H1 (cell line): ENCODE data around the gene ATG7. TPM values are rescaled to one million over a fixed set of nuclear protein-coding genes. Genes with fewer than 3 reads are reported as not detected.
A peak's percentile ranks its signal among the peaks of the same experiment; 100 is the strongest.

ENCODE experiments used
- CTCF ChIA-PET: fragments of 300-600 bp; sonication (Branson Sonifier 250); formaldehyde crosslinking; loops from one replicate; lab custom pipeline; 2021; ENCODE audit not compliant: partially characterized antibody; lab: Charles Lee
- POLR2A ChIA-PET: fragments of 300-600 bp; sonication (Branson Sonifier 250); formaldehyde crosslinking; loops from one replicate; lab custom pipeline; 2021; ENCODE audit warnings: inconsistent platforms; ENCODE audit not compliant: partially characterized antibody; lab: Charles Lee
- DNase-seq, 2 experiments: peaks; one replicate each; pipeline versions ENCODE4 v3.0.0 to v3.0.0-alpha.2; 2010 to 2022; ENCODE audit warnings: low spot score in 2 of 2, low read depth in 1 of 2, mixed read lengths in 1 of 2
- FAIRE-seq: peaks from 2 replicates; lab custom pipeline; 2011; peaks lifted over from hg19 to GRCh38; lab: Jason Lieb, UNC
- H2AFZ ChIP-seq: 2 replicates; pipeline ENCODE4 v1.8.1; 2012; ENCODE audit warnings: low read length, inconsistent platforms
- H2AK5ac ChIP-seq: 2 replicates; pipeline ENCODE4 v1.6.1; 2013; ENCODE audit warnings: low read depth, low read length
- H2BK120ac ChIP-seq: replicated peaks from 2 replicates; pipeline ENCODE3; 2013; ENCODE audit warnings: low read depth, low read length, inconsistent platforms
- H2BK12ac ChIP-seq: 2 replicates; pipeline ENCODE4 v1.6.1; 2013; ENCODE audit warnings: low read depth, low read length
- H2BK15ac ChIP-seq: 2 replicates; pipeline ENCODE4 v1.6.1; 2013; ENCODE audit warnings: low read length
- H2BK20ac ChIP-seq: 2 replicates; pipeline ENCODE4 v1.6.1; 2013; ENCODE audit warnings: low read length
- H2BK5ac ChIP-seq: 2 replicates; pipeline ENCODE4 v1.6.1; 2013; ENCODE audit warnings: low read depth, low read length
- H3K14ac ChIP-seq: 2 replicates; pipeline ENCODE4 v1.6.1; 2013; ENCODE audit warnings: inconsistent platforms; ENCODE audit not compliant: insufficient read length
- H3K18ac ChIP-seq: 2 replicates; pipeline ENCODE4 v1.6.1; 2013; ENCODE audit warnings: low read length; ENCODE audit errors: extremely low read depth
- H3K23ac ChIP-seq: 2 replicates; pipeline ENCODE4 v1.6.1; 2013; ENCODE audit warnings: inconsistent platforms; ENCODE audit not compliant: insufficient read length
- H3K23me2 ChIP-seq: 2 replicates; pipeline ENCODE4 v1.6.1; 2013; ENCODE audit warnings: low read depth, low read length
- H3K27ac ChIP-seq: 2 replicates; pipeline ENCODE4 v1.6.1; 2011; ENCODE audit warnings: low read depth, low read length, inconsistent platforms
- H3K27me3 ChIP-seq, 4 experiments: replicated peaks in 1 of 4; 1 replicate in 1 of 4; 2 replicates in 3 of 4; pipeline versions ENCODE4 v1.6.1 to v1.8.1; 2011 to 2013; ENCODE audit warnings: low read length in 3 of 4, mild to moderate bottlenecking in 3 of 4, inconsistent platforms in 2 of 4, mixed read lengths in 2 of 4, moderate library complexity in 1 of 4; ENCODE audit not compliant: control insufficient read depth in 3 of 4, insufficient read depth in 3 of 4; ENCODE audit errors: extremely low read depth in 1 of 4
- H3K36me3 ChIP-seq, 4 experiments: 2 replicates each; pipeline versions ENCODE4 v1.6.1 to v1.8.1; 2011 to 2013; ENCODE audit warnings: mild to moderate bottlenecking in 4 of 4, low read length in 3 of 4, moderate library complexity in 2 of 4, control low read depth in 1 of 4, inconsistent platforms in 1 of 4; ENCODE audit not compliant: insufficient read depth in 4 of 4, control insufficient read depth in 2 of 4
- H3K4ac ChIP-seq: replicated peaks from 2 replicates; pipeline ENCODE3; 2013; ENCODE audit warnings: low read length, low read depth, mixed read lengths, inconsistent platforms; ENCODE audit not compliant: insufficient read length
- H3K4me1 ChIP-seq, 4 experiments: replicated peaks in 1 of 4; 1 replicate in 1 of 4; 2 replicates in 3 of 4; pipeline versions ENCODE4 v1.6.1 to v1.8.1; 2011 to 2013; ENCODE audit warnings: low read length in 3 of 4, inconsistent platforms in 2 of 4, mixed read lengths in 1 of 4; ENCODE audit not compliant: insufficient read depth in 4 of 4, control insufficient read depth in 3 of 4
- H3K4me2 ChIP-seq, 2 experiments: 2 replicates each; pipeline versions ENCODE4 v1.6.1 to v1.8.1; 2011 to 2013; ENCODE audit warnings: low read depth in 2 of 2, low read length in 2 of 2, control low read depth in 1 of 2, inconsistent platforms in 1 of 2, mild to moderate bottlenecking in 1 of 2; ENCODE audit not compliant: insufficient read depth in 1 of 2
- H3K4me3 ChIP-seq, 4 experiments: fragments of 200-600, 300-600 bp in 1 of 4; sonication (generic), shearing (Covaris generic), sonication (Bioruptor Twin) in 1 of 4; 2 replicates each; pipeline versions ENCODE4 v1.5.1 to v1.8.1; 2011 to 2016; ENCODE audit warnings: low read length in 4 of 4, low read depth in 3 of 4, control low read depth in 2 of 4, inconsistent platforms in 2 of 4, mild to moderate bottlenecking in 2 of 4, mixed read lengths in 1 of 4, moderate library complexity in 1 of 4; ENCODE audit not compliant: insufficient read depth in 2 of 4; ENCODE audit errors: extremely low read depth in 1 of 4
- H3K56ac ChIP-seq: replicated peaks from 2 replicates; pipeline ENCODE3; 2013; ENCODE audit warnings: low read depth, mild to moderate bottlenecking, mixed read lengths, low read length, inconsistent platforms; ENCODE audit not compliant: insufficient read length
- H3K79me1 ChIP-seq: 2 replicates; pipeline ENCODE4 v1.6.1; 2013; ENCODE audit warnings: low read depth, low read length, control low read depth
- H3K79me2 ChIP-seq, 2 experiments: 2 replicates each; pipeline versions ENCODE4 v1.6.1 to v1.8.1; 2012 to 2013; ENCODE audit warnings: low read length in 2 of 2, mild to moderate bottlenecking in 2 of 2, inconsistent platforms in 1 of 2; ENCODE audit not compliant: insufficient read depth in 2 of 2, control insufficient read depth in 1 of 2
- H3K9ac ChIP-seq, 4 experiments: replicated peaks in 1 of 4; 1 replicate in 1 of 4; 2 replicates in 3 of 4; pipeline versions ENCODE4 v1.6.1 to v1.8.1; 2011 to 2013; ENCODE audit warnings: low read depth in 3 of 4, low read length in 3 of 4, control low read depth in 2 of 4, mild to moderate bottlenecking in 2 of 4, moderate library complexity in 2 of 4, inconsistent platforms in 1 of 4; ENCODE audit errors: extremely low read depth in 1 of 4
- H3K9me3 ChIP-seq, 2 experiments: 2 replicates each; pipeline versions ENCODE4 v1.6.1 to v1.8.1; 2012 to 2013; ENCODE audit warnings: mild to moderate bottlenecking in 2 of 2, moderate library complexity in 2 of 2, control low read depth in 1 of 2, inconsistent platforms in 1 of 2, low read depth in 1 of 2, low read length in 1 of 2, mixed read lengths in 1 of 2; ENCODE audit not compliant: insufficient read depth in 2 of 2
- H4K20me1 ChIP-seq, 2 experiments: replicated peaks in 1 of 2; 2 replicates each; pipeline versions ENCODE3 to v1.8.1; 2011 to 2013; ENCODE audit warnings: inconsistent platforms in 2 of 2, low read length in 2 of 2, mild to moderate bottlenecking in 1 of 2; ENCODE audit not compliant: insufficient read depth in 2 of 2, control insufficient read depth in 1 of 2
- H4K5ac ChIP-seq: 2 replicates; pipeline ENCODE4 v1.6.1; 2013; ENCODE audit warnings: low read length, low read depth, mixed read lengths, inconsistent platforms; ENCODE audit not compliant: insufficient read length
- H4K8ac ChIP-seq: 2 replicates; pipeline ENCODE4 v1.8.0; 2013; ENCODE audit warnings: mild to moderate bottlenecking, moderate library complexity, low read length, inconsistent platforms; ENCODE audit not compliant: insufficient read depth; ENCODE audit errors: extremely low read depth
- H4K91ac ChIP-seq: replicated peaks from 2 replicates; pipeline ENCODE3; 2013; ENCODE audit warnings: low read length, mixed read lengths, inconsistent platforms; ENCODE audit not compliant: insufficient read length
- KDM1A ChIP-seq: fragments of 200-600, 300-600 bp; sonication (generic); IDR thresholded peaks from 2 replicates; pipeline ENCODE4 v1.7.1; 2016; ENCODE audit warnings: mild to moderate bottlenecking, low read length, borderline replicate concordance
- NRF1 ChIP-seq: IDR thresholded peaks from 2 replicates; pipeline ENCODE4 v1.6.1; 2011; ENCODE audit warnings: mild to moderate bottlenecking, low read depth, low read length, improper control_type of control experiment
- WGBS, 2 experiments: shearing (Covaris generic) in 1 of 2; methylation state at CpG; one replicate each; pipeline versions ENCODE4 v1.1.6 to v1.1.7; 2013 to 2015; ENCODE audit warnings: low lambda C conversion rate in 2 of 2, mixed read lengths in 2 of 2, inconsistent platforms in 1 of 2, low coverage in 1 of 2, missing lambda C conversion rate in 1 of 2; ENCODE audit not compliant: insufficient replicate concordance in 2 of 2, insufficient coverage in 1 of 2, insufficient read length in 1 of 2; ENCODE audit errors: extremely low coverage in 1 of 2, missing lambda C conversion rate in 1 of 2; 5-methylcytosine and 5-hydroxymethylcytosine counted together
- polyA plus RNA-seq, 7 experiments: library from polyadenylated mRNA; depleted of rRNA in 3 of 7; stranded (reverse) in 5 of 7; unstranded in 2 of 7; fragments of >200 nt in 5 of 7; fragments of 200-250 nt in 2 of 7; gene quantifications; 1 replicate in 5 of 7; 2 replicates in 1 of 7; 4 replicates in 1 of 7; pipeline versions ENCODE4 v1.2.1 to v1.2.3, GENCODE V29; 2011 to 2013; ENCODE audit warnings: missing spikeins in 2 of 7, mixed read lengths in 2 of 7
- total RNA-seq: library from RNA; stranded (reverse); fragmentation: NEBNext Ultra II Directional; extraction: Animal tissue kit (Norgen Biotek cat#: 25700); gene quantifications from 2 replicates; pipeline ENCODE4 v1.2.1, GENCODE V29; 2021
- TF ChIP-seq, protein P1 (sequence below): IDR thresholded peaks from 2 replicates; pipeline ENCODE4 v1.6.1; 2011; ENCODE audit warnings: low read length, improper control_type of control experiment

Gene ATG7
- total and polyA plus RNA-seq, 2 of the 8 experiments (the other 6 are each of a cell fraction or from before 2014, with no cell fraction given): 15.0 to 19.1 TPM

DNA sequence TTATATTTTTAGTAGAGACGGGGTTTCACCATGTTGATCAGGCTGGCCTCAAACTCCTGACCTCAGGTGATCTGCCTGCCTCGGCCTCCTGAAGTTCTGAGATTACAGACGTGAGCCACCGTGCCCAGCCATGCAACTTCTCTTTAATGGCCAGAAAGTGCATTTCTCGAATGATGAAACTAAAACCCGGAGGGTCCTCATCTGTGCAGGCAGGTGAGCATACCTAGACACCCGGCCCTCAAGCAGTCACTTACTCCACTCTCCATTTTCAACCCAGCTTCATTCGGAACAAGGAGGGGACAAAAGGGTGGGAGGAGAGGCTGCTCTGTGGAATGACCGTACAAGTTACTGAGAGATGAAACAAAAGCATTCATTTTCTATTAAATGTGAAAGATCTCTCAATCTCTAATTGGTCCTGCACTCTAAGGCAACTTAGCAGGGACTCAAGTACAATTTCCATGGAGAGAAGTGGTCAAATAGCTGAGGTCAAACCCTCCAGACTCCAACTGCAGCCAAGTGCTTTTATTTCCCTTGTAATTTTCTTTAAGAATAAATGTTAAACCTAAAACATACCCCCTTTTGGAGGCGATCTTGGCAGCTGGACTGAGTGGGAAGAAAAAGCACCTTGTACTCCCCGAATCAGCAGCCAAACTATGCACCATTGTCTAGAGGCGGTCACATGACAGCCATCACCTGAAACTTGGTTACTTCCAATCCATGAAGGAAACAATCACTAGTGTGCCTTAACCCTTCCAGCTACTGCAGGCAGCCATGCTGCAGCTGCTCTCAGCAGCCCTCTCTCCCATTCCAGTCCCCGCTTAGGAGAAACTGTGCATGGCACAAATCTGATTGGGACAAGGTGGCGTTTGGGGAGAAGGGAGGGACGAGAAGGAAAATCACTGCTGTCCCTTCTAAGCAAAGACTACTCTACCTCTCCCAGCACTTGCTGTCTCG is 309.3 kb downstream of the ATG7 start:
- WGBS, 2 experiments: 72% methylated on average over 16 of the region's 16 CpGs; no CpG with 5 or more reads in 1 of the 2 experiments
- peaks cover under 1 to 7% of the 10 kb centered on the region in 2 experiments for H4K20me1 ChIP-seq
- no peak overlapping the region for H2BK15ac ChIP-seq
- no peak overlapping the region for H3K23ac ChIP-seq
- H4K5ac ChIP-seq: peak overlapping the region; percentile 79
- H4K91ac ChIP-seq: peak overlapping the region; percentile 83
- DNase-seq (no peak), FAIRE-seq (no peak)
- 0 out of 2 replicates have a peak, but pooled peaks cover 3% of the 10 kb centered on the region for H3K23me2 ChIP-seq
- no peak overlapping the region for H3K56ac ChIP-seq
- TF ChIP-seq NRF1 (no peak), KDM1A (no peak)
- TF ChIP-seq, protein P1, sequence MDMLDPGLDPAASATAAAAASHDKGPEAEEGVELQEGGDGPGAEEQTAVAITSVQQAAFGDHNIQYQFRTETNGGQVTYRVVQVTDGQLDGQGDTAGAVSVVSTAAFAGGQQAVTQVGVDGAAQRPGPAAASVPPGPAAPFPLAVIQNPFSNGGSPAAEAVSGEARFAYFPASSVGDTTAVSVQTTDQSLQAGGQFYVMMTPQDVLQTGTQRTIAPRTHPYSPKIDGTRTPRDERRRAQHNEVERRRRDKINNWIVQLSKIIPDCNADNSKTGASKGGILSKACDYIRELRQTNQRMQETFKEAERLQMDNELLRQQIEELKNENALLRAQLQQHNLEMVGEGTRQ: peak; percentile 42; the same call in 1 of the 2 replicates
- TF ChIP-seq, all 59 proteins: peak for 1
- H2BK12ac ChIP-seq: 0 out of 2 replicates have a peak overlapping the region, but pooled peaks have one; percentile 60
- ChIA-PET POLR2A (interaction anchor here (1.8 kb wide), 1 partner anchor 10 kb away, joined by 4 read pairs; no protein-coding TSS in a partner anchor), CTCF (interaction anchor here (0.6 to 1.9 kb wide), 2 partner anchors 9 to 222 kb away, joined by 6 to 7 read pairs; no protein-coding TSS in a partner anchor)
- no peak overlapping the region for H3K14ac ChIP-seq
- peak overlapping the region in 3 of 4 experiments; percentile 1 to 61 (median 49); a peak in 4 of 7 replicates for H3K9ac ChIP-seq
- peaks cover 3 to 88% of the 10 kb centered on the region in 2 experiments for H3K79me2 ChIP-seq
- peak overlapping the region; percentile 22 for H3K4ac ChIP-seq
- peaks cover 8% of the 10 kb centered on the region for H3K79me1 ChIP-seq
- H3K9me3 ChIP-seq: no peaks in the 10 kb centered on the region
- H4K8ac ChIP-seq: no peak overlapping the region
- peak overlapping the region; percentile 28; the same call in 1 of the 2 replicates for H2AK5ac ChIP-seq
- peak overlapping the region; percentile 66 to 77 for H3K4me2 ChIP-seq
- H3K4me1 ChIP-seq: peaks cover 5 to 18% (median 10%) of the 10 kb centered on the region in 4 experiments; a peak in 6 of 7 replicates
- peak overlapping the region; percentile 60 for H2BK120ac ChIP-seq
- H3K27ac ChIP-seq: peak overlapping the region; percentile 38
- no peak overlapping the region for H2AFZ ChIP-seq
- no peaks in the 10 kb centered on the region for H3K36me3 ChIP-seq
- H3K4me3 ChIP-seq: peak overlapping the region; percentile 25 to 57 (median 40)
- H3K27me3 ChIP-seq: no peaks in the 10 kb centered on the region
- H2BK5ac ChIP-seq: peak overlapping the region; percentile 79; the same call in 1 of the 2 replicates
- no peak overlapping the region for H2BK20ac ChIP-seq
- H3K18ac ChIP-seq: peak overlapping the region; percentile 92
